HL-60 (cell line): ENCODE results near the gene CDC42.

Experiments
- POLR2AphosphoS5 ChIP-seq: IDR thresholded peaks from 2 replicates; pipeline ENCODE4 v1.6.1; 2012; ENCODE audit warnings: low read depth
- SPI1 ChIP-seq: IDR thresholded peaks from 2 replicates; pipeline ENCODE4 v1.6.1; 2012; ENCODE audit warnings: low read depth, mild to moderate bottlenecking, borderline replicate concordance
- TF ChIP-seq, protein P1 (sequence below): IDR thresholded peaks from 2 replicates; pipeline ENCODE4 v1.6.1; 2012; ENCODE audit warnings: low read depth; ENCODE audit not compliant: insufficient replicate concordance
- TF ChIP-seq, protein P2 (sequence below): IDR thresholded peaks from one replicate; pipeline ENCODE4 v1.5.1; 2011; ENCODE audit warnings: low read length, control low read depth, inconsistent platforms; ENCODE audit not compliant: insufficient read depth

GRCh38 chr1:22064751-22065402, 12.4 kb downstream of the CDC42 start:
- TF ChIP-seq, protein P1, sequence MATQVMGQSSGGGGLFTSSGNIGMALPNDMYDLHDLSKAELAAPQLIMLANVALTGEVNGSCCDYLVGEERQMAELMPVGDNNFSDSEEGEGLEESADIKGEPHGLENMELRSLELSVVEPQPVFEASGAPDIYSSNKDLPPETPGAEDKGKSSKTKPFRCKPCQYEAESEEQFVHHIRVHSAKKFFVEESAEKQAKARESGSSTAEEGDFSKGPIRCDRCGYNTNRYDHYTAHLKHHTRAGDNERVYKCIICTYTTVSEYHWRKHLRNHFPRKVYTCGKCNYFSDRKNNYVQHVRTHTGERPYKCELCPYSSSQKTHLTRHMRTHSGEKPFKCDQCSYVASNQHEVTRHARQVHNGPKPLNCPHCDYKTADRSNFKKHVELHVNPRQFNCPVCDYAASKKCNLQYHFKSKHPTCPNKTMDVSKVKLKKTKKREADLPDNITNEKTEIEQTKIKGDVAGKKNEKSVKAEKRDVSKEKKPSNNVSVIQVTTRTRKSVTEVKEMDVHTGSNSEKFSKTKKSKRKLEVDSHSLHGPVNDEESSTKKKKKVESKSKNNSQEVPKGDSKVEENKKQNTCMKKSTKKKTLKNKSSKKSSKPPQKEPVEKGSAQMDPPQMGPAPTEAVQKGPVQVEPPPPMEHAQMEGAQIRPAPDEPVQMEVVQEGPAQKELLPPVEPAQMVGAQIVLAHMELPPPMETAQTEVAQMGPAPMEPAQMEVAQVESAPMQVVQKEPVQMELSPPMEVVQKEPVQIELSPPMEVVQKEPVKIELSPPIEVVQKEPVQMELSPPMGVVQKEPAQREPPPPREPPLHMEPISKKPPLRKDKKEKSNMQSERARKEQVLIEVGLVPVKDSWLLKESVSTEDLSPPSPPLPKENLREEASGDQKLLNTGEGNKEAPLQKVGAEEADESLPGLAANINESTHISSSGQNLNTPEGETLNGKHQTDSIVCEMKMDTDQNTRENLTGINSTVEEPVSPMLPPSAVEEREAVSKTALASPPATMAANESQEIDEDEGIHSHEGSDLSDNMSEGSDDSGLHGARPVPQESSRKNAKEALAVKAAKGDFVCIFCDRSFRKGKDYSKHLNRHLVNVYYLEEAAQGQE = no peak
- TF ChIP-seq, protein P2, sequence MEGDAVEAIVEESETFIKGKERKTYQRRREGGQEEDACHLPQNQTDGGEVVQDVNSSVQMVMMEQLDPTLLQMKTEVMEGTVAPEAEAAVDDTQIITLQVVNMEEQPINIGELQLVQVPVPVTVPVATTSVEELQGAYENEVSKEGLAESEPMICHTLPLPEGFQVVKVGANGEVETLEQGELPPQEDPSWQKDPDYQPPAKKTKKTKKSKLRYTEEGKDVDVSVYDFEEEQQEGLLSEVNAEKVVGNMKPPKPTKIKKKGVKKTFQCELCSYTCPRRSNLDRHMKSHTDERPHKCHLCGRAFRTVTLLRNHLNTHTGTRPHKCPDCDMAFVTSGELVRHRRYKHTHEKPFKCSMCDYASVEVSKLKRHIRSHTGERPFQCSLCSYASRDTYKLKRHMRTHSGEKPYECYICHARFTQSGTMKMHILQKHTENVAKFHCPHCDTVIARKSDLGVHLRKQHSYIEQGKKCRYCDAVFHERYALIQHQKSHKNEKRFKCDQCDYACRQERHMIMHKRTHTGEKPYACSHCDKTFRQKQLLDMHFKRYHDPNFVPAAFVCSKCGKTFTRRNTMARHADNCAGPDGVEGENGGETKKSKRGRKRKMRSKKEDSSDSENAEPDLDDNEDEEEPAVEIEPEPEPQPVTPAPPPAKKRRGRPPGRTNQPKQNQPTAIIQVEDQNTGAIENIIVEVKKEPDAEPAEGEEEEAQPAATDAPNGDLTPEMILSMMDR = no peak
- TF ChIP-seq SPI1 (no peak), POLR2AphosphoS5 (no peak)
